Esophagus squamous epithelium (tissue), 4 donors: ENCODE results near the gene CYB5R2.

Experiments used
- CTCF ChIP-seq, 6 experiments: fragments of 450-650 bp in 4 of 6; fragments of 200-600 bp in 2 of 6; sonication (generic) in 2 of 6; IDR thresholded peaks; one replicate each; pipeline ENCODE4 v1.5.1; 2016 to 2019; ENCODE audit warnings: antibody characterized with exemption in 6 of 6, mild to moderate bottlenecking in 4 of 6, moderate library complexity in 4 of 6
- POLR2A ChIP-seq, 4 donors: fragments of 450-650 bp; IDR thresholded peaks; one replicate each; pipeline ENCODE4 v1.6.1; 2017; ENCODE audit warnings: antibody characterized with exemption in 4 of 4, mild to moderate bottlenecking in 4 of 4, moderate library complexity in 3 of 4

- TF ChIP-seq CTCF (IDR thresholded peaks at IDR 0.05) (no peak), POLR2A (IDR thresholded peaks at IDR 0.05) (no peak)
Measured at GRCh38 chr11:7655253-7656217, 17.8 kb downstream of the CYB5R2 start.
